Vagina (tissue), 2 donors: ENCODE results near the gene USP7. TPM values are rescaled to one million over a fixed set of nuclear protein-coding genes. Genes with fewer than 3 reads are reported as not detected.
"Not testable (repeated sequence)": the region's sequence is repeated elsewhere in the genome, so short reads cannot be mapped to it uniquely, and the experiment has no call there.

Experiments used
- DNase-seq, 2 donors: peaks; one replicate each; pipeline ENCODE4 v3.0.0-alpha.2; 2017; ENCODE audit errors: extremely low spot score in 2 of 2
- H3K27ac ChIP-seq: fragments of 200-600 bp; sonication (generic); one replicate; pipeline ENCODE4 v1.5.1; 2019
- H3K27me3 ChIP-seq: fragments of 200-600 bp; sonication (generic); one replicate; pipeline ENCODE4 v1.5.1; 2019
- H3K36me3 ChIP-seq, 2 donors: fragments of 200-600 bp; sonication (generic); one replicate each; pipeline ENCODE4 v1.5.1; 2017 to 2019
- H3K4me1 ChIP-seq: fragments of 200-600 bp; sonication (generic); one replicate; pipeline ENCODE4 v1.5.1; 2019
- H3K4me3 ChIP-seq, 2 donors: fragments of 200-600 bp; sonication (generic); 1 replicate in 1 of 2; 2 replicates in 1 of 2; pipeline ENCODE4 v1.5.1; 2016 to 2019
- H3K9me3 ChIP-seq: fragments of 200-600 bp; sonication (generic); one replicate; pipeline ENCODE4 v1.5.1; 2019
- POLR2A ChIP-seq, 2 donors: fragments of 450-650 bp; IDR thresholded peaks; one replicate each; pipeline ENCODE4 v1.6.1; 2017; ENCODE audit warnings: antibody characterized with exemption in 2 of 2, mild to moderate bottlenecking in 2 of 2, moderate library complexity in 2 of 2
- POLR2AphosphoS5 ChIP-seq, 2 donors: sonication (generic); formaldehyde crosslinking; IDR thresholded peaks; one replicate each; pipeline ENCODE4 v1.9.0; 2017; ENCODE audit warnings: antibody characterized with exemption in 2 of 2, mild to moderate bottlenecking in 2 of 2, low read depth in 1 of 2; ENCODE audit not compliant: insufficient read depth in 1 of 2
- intact Hi-C: fragments of 100-400 bp; cut with DNase I; formaldehyde crosslinking; loops from one replicate; pipeline ENCODE4 v1.15.1; 2023
- total RNA-seq: library from RNA; depleted of rRNA; stranded (reverse); fragments of >200 nt; gene quantifications from one replicate; pipeline ENCODE4 v1.2.3, GENCODE V29; 2016
- TF ChIP-seq, protein P1 (sequence below), 3 experiments: fragments of 450-650 bp in 2 of 3; fragments of 200-600 bp in 1 of 3; sonication (generic) in 1 of 3; IDR thresholded peaks; one replicate each; pipeline ENCODE4 v1.5.1; 2017 to 2019; ENCODE audit warnings: antibody characterized with exemption in 3 of 3, mild to moderate bottlenecking in 2 of 3, moderate library complexity in 2 of 3

Gene USP7
- total RNA-seq, 1 donor from 2014 or later = 112 TPM

- peak in 1 of 2 donors; percentile 44 for DNase-seq
- H3K27ac ChIP-seq = no peak overlapping the region
- intact Hi-C loops = no loop called here
- H3K9me3 ChIP-seq = no peaks in the 10 kb centered on the region
- H3K36me3 ChIP-seq = no peaks in the 10 kb centered on the region
- peaks cover 22% of the 10 kb centered on the region for H3K4me1 ChIP-seq
- H3K27me3 ChIP-seq = no peaks in the 10 kb centered on the region
- TF ChIP-seq POLR2A (IDR thresholded peaks at IDR 0.05) = no peak
- no peak for TF ChIP-seq POLR2AphosphoS5 (IDR thresholded peaks at IDR 0.05; ENCODE audit: insufficient read depth in 1 of 2, low read depth in 1 of 2)
- TF ChIP-seq, protein P1, sequence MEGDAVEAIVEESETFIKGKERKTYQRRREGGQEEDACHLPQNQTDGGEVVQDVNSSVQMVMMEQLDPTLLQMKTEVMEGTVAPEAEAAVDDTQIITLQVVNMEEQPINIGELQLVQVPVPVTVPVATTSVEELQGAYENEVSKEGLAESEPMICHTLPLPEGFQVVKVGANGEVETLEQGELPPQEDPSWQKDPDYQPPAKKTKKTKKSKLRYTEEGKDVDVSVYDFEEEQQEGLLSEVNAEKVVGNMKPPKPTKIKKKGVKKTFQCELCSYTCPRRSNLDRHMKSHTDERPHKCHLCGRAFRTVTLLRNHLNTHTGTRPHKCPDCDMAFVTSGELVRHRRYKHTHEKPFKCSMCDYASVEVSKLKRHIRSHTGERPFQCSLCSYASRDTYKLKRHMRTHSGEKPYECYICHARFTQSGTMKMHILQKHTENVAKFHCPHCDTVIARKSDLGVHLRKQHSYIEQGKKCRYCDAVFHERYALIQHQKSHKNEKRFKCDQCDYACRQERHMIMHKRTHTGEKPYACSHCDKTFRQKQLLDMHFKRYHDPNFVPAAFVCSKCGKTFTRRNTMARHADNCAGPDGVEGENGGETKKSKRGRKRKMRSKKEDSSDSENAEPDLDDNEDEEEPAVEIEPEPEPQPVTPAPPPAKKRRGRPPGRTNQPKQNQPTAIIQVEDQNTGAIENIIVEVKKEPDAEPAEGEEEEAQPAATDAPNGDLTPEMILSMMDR (IDR thresholded peaks at IDR 0.05) = no peak
- H3K4me3 ChIP-seq = no peak overlapping the region
Measured at GRCh38 chr16:8847145-8847544, 116.6 kb downstream of the USP7 start.

DNA sequence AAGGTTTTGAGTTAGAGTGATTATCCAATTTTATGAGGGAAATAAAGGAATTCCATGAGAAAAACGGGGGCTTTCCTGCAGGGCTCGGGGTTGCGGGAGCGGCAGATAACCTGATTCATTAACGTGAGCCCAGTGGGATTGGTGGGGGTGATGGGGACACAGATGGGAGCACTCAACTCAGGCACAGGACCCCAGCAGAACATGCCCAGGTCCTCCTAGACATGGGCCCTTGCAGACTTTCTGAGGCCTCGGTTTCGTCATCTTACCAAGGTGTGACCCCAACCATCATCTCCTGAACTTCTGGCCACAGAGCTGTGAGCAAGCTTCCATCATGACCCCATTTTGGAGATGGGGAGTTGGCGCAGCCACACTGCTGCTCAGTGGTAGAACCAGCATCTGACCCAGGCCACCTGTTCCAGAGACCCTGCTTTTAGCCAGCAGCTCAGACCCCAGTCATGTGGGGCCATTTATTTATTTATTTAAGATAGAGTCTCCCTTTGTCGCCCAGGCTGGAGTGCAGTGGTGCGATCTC, 117.2 kb downstream of the USP7 start:
- Histone ChIP-seq H3K27me3 (no peaks in the 10 kb centered on the region), H3K36me3 (no peaks in the 10 kb centered on the region), H3K9me3 (no peaks in the 10 kb centered on the region), H3K4me3 (no peak overlapping the region), H3K4me1 (peaks cover 22% of the 10 kb centered on the region), H3K27ac (no peak overlapping the region)
- TF ChIP-seq POLR2A (IDR thresholded peaks at IDR 0.05) = no peak
- no peak for TF ChIP-seq POLR2AphosphoS5 (IDR thresholded peaks at IDR 0.05; ENCODE audit: insufficient read depth in 1 of 2, low read depth in 1 of 2)
- TF ChIP-seq, protein P1 (IDR thresholded peaks at IDR 0.05) = no peak
- intact Hi-C loops = no loop called here
- peak in 1 of 2 donors; percentile 81 for DNase-seq

DNA sequence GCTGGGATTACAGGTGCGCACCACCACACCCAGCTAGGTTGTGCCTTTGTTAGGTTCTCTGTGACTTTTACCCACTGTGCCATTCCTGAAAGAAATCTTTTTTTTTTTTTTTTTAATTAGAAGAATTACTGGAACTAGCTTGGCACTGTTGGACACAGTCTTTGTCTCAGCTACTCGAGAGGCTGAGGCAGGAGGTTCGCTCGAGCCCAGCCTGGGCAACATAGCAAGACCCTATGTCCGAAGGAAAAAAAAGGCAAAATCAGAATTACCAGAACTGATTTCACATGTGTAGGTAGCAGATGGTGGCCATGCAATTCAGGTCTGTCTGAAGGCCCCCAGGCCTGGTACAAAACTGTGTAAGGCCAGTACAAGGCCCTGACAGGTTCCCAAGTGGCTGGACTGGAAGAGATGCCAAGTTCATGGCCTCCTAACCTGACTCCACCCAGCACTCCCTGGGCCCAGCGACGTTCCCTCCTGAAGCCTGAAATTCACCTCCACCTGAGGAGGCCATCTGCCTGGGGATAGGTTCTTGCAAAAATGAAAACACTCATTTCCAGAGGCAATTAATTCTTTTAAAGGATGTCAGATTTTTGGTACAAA, 117.9 kb downstream of the USP7 start:
- Histone ChIP-seq H3K36me3 (no peaks in the 10 kb centered on the region), H3K4me1 (peaks cover 20% of the 10 kb centered on the region), H3K4me3 (no peak overlapping the region), H3K27ac (no peak overlapping the region), H3K27me3 (no peaks in the 10 kb centered on the region), H3K9me3 (no peaks in the 10 kb centered on the region)
- TF ChIP-seq POLR2A (IDR thresholded peaks at IDR 0.05) (no peak), POLR2AphosphoS5 (IDR thresholded peaks at IDR 0.05; ENCODE audit: insufficient read depth in 1 of 2, low read depth in 1 of 2) (no peak)
- TF ChIP-seq, protein P1 (IDR thresholded peaks at IDR 0.05) = no peak
- DNase-seq = peak in 1 of 2 donors; percentile 71
- intact Hi-C loops = no loop called here

GRCh38 chr16:8843296-8843695, 120.4 kb downstream of the USP7 start:
- H3K36me3 ChIP-seq, H3K4me3 ChIP-seq, intact Hi-C loops, H3K9me3 ChIP-seq, H3K4me1 ChIP-seq, DNase-seq, H3K27ac ChIP-seq, H3K27me3 ChIP-seq: not testable (repeated sequence)

Other genes starting within 250 kb of the USP7 start
- gene TMEM186, start 166.3 kb downstream of the USP7 start, total RNA-seq = 2.9 TPM
- gene PMM2, start 166.1 kb downstream of the USP7 start, total RNA-seq = 21.4 TPM
- 125 TPM for gene CARHSP1, start 94.9 kb downstream of the USP7 start, total RNA-seq
- not detected for gene LITAFD, start 81.6 kb downstream of the USP7 start, total RNA-seq
- 33.6 TPM for gene HAPSTR1, start 127.7 kb upstream of the USP7 start, total RNA-seq